Loucy (cell line): ENCODE results near the gene FTCD.
"Not testable (repeated sequence)": the region's sequence is repeated elsewhere in the genome, so short reads cannot be mapped to it uniquely, and the experiment has no call there.

Experiments used
- H2AFZ ChIP-seq: fragments of 200-600 bp; sonication (generic); 2 replicates; pipeline ENCODE4 v1.6.0; 2016; ENCODE audit warnings: antibody characterized with exemption, mild to moderate bottlenecking, low read length, moderate library complexity
- H3F3A ChIP-seq: fragments of 200-600 bp; 2 replicates; pipeline ENCODE4 v1.6.0; 2016; ENCODE audit warnings: antibody characterized with exemption, low read depth, mild to moderate bottlenecking
- H3K27me3 ChIP-seq: fragments of 200-600 bp; sonication (generic); 2 replicates; pipeline ENCODE4 v1.6.1; 2014; ENCODE audit warnings: low read length, mild to moderate bottlenecking; ENCODE audit not compliant: insufficient read depth, poor library complexity, severe bottlenecking
- H3K36me3 ChIP-seq: fragments of 200-600 bp; sonication (generic); 2 replicates; pipeline ENCODE4 v1.6.1; 2016; ENCODE audit warnings: low read length; ENCODE audit not compliant: insufficient read depth
- H3K4me1 ChIP-seq: fragments of 200-600 bp; sonication (generic); 2 replicates; pipeline ENCODE4 v1.5.1; 2014; ENCODE audit warnings: low read length, mild to moderate bottlenecking; ENCODE audit not compliant: insufficient read depth, poor library complexity, severe bottlenecking
- H3K4me2 ChIP-seq: fragments of 200-600 bp; sonication (generic); 2 replicates; pipeline ENCODE4 v1.6.0; 2014; ENCODE audit warnings: antibody characterized with exemption, low read length, low read depth, mild to moderate bottlenecking; ENCODE audit not compliant: poor library complexity, severe bottlenecking
- H3K4me3 ChIP-seq: fragments of 200-600 bp; sonication (generic); 2 replicates; pipeline ENCODE4 v1.5.1; 2014; ENCODE audit warnings: low read length, mild to moderate bottlenecking, mixed read lengths; ENCODE audit not compliant: poor library complexity, severe bottlenecking
- H3K79me2 ChIP-seq: fragments of 200-600 bp; sonication (generic); 2 replicates; pipeline ENCODE4 v1.6.1; 2014; ENCODE audit warnings: low read length; ENCODE audit not compliant: insufficient read depth
- H3K9ac ChIP-seq: fragments of 200-600 bp; sonication (generic); 2 replicates; pipeline ENCODE4 v1.6.0; 2014; ENCODE audit warnings: mild to moderate bottlenecking, low read depth, low read length, moderate library complexity; ENCODE audit not compliant: poor library complexity, severe bottlenecking
- H3K9me2 ChIP-seq: fragments of 200-600 bp; sonication (generic); replicated peaks from 2 replicates; pipeline ENCODE4 v1.6.1; 2016; ENCODE audit warnings: low read depth, low read length, mixed read lengths
- H3K9me3 ChIP-seq: fragments of 200-600 bp; sonication (generic); 2 replicates; pipeline ENCODE4 v1.6.1; 2014; ENCODE audit warnings: mild to moderate bottlenecking, antibody characterized with exemption, low read length, low read depth; ENCODE audit not compliant: insufficient read depth
- H4K20me1 ChIP-seq: fragments of 200-600 bp; sonication (generic); 2 replicates; pipeline ENCODE4 v1.6.0; 2014; ENCODE audit warnings: antibody characterized with exemption, low read length, mild to moderate bottlenecking; ENCODE audit not compliant: insufficient read depth, poor library complexity, severe bottlenecking
- CTCF ChIP-seq: fragments of 200-600 bp; sonication (generic); conservative IDR thresholded peaks from 2 replicates; pipeline ENCODE4 v1.5.1; 2014; ENCODE audit warnings: mild to moderate bottlenecking, antibody characterized with exemption, low read length
- EZH2phosphoT487 ChIP-seq: fragments of 200-600 bp; IDR thresholded peaks from 2 replicates; pipeline ENCODE4 v1.6.1; 2018; ENCODE audit warnings: antibody characterized with exemption, mild to moderate bottlenecking, moderate library complexity, borderline replicate concordance

The FTCD gene

GRCh38 chr21:46178961-46179360 lies 23.6 kb upstream of the FTCD start:
- no peaks in the 10 kb centered on the region for H3K36me3 ChIP-seq
- H3K9me3 ChIP-seq = peaks cover 17% of the 10 kb centered on the region; the same call in 1 of the 2 replicates
- no peaks in the 10 kb centered on the region for H3K27me3 ChIP-seq
- no peaks in the 10 kb centered on the region for H4K20me1 ChIP-seq
- H3K4me3 ChIP-seq = no peak overlapping the region
- H3K9ac ChIP-seq = no peak overlapping the region
- no peaks in the 10 kb centered on the region for H3F3A ChIP-seq
- no peak for TF ChIP-seq EZH2phosphoT487
- no peak for TF ChIP-seq CTCF
- no peaks in the 10 kb centered on the region for H3K79me2 ChIP-seq
- H3K4me2 ChIP-seq = no peak overlapping the region
- peaks cover 8% of the 10 kb centered on the region for H3K4me1 ChIP-seq
- no peak overlapping the region for H2AFZ ChIP-seq
- H3K9me2 ChIP-seq = no peaks in the 10 kb centered on the region

DNA sequence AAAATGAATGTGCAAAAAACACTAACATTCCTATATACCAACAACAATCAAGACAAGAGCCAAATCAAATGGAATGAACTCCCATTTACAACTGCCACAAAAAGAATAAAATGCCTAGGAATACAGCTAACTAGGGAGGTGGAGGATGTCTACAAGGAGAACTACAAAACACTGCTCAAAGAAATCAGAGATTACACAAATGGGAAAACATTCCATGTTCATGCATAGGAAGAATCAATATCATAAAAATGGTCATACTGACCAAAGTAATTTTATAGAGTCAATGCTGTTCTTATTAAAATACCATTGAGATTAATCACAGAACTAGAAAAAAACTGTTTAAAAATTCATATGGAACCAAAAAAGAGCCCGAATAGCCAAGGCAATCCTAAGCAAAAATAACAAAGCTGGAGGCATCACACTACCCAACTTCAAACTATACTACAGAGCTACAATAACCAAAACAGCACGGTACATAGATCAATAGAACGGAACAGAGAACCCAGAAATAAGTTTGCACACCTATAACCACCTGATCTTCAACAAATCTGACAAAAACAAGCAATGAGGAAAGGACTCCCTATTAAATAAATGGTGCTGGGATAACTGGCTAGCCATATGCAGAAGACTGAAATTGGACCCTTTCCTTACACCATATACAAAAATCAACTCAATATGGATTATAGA lies 21.2 kb upstream of the FTCD start:
- not testable (repeated sequence) for H2AFZ ChIP-seq, H3K9me2 ChIP-seq, H3K9ac ChIP-seq, H3K27me3 ChIP-seq, H3K79me2 ChIP-seq, H3K4me1 ChIP-seq, H3K36me3 ChIP-seq, H3F3A ChIP-seq, H4K20me1 ChIP-seq, H3K4me3 ChIP-seq, H3K4me2 ChIP-seq
- H3K9me3 ChIP-seq = peaks cover 20% of the 10 kb centered on the region; the same call in 1 of the 2 replicates

GRCh38 chr21:46173573-46173972 lies 18.2 kb upstream of the FTCD start:
- Histone ChIP-seq H3K9me2 (no peaks in the 10 kb centered on the region), H3K79me2 (no peaks in the 10 kb centered on the region), H3K27me3 (no peaks in the 10 kb centered on the region), H3K4me3 (no peak overlapping the region), H3K4me1 (no peaks in the 10 kb centered on the region), H3K9me3 (peaks cover 20% of the 10 kb centered on the region; the same call in 1 of the 2 replicates), H3K9ac (no peak overlapping the region), H3F3A (no peaks in the 10 kb centered on the region), H4K20me1 (no peaks in the 10 kb centered on the region), H3K36me3 (no peaks in the 10 kb centered on the region), H2AFZ (no peak overlapping the region), H3K4me2 (no peak overlapping the region)
- TF ChIP-seq EZH2phosphoT487 (no peak), CTCF (no peak)
